SK-N-SH (cell line): Measurements from ENCODE around the gene TMEM92. TPM values are rescaled to one million over a fixed set of nuclear protein-coding genes. Genes with fewer than 3 reads are reported as not detected.

Experiments used
- CTCF ChIA-PET: fragments of 300-600, 350-600 bp; formaldehyde crosslinking; extraction: SDS; loops from one replicate; lab custom pipeline; 2021; lab: Yijun Ruan, JAX
- POLR2A ChIA-PET: fragments of 350-600 bp; sonication (Branson Sonifier 250); formaldehyde crosslinking; extraction: SDS; loops from one replicate; lab custom pipeline; 2020; ENCODE audit warnings: antibody characterized with exemption, inconsistent platforms; lab: Yijun Ruan, JAX
- DNase-seq: peaks from one replicate; pipeline ENCODE4 v3.0.0; 2012
- H2AFZ ChIP-seq: fragments of 200-600 bp; sonication (generic); 2 replicates; pipeline ENCODE4 v1.8.1; 2016; ENCODE audit warnings: antibody characterized with exemption, mild to moderate bottlenecking, low read depth
- H3F3A ChIP-seq: fragments of 200-600 bp; sonication (generic); replicated peaks from 2 replicates; pipeline ENCODE3; 2016; ENCODE audit warnings: antibody characterized with exemption, mild to moderate bottlenecking; ENCODE audit not compliant: insufficient read depth
- H3K27ac ChIP-seq, 2 experiments: fragments of 200-500 bp in 1 of 2; fragments of 200-600 bp in 1 of 2; sonication (Bioruptor generic) in 1 of 2; sonication (generic), shearing (Covaris generic) in 1 of 2; 2 replicates each; pipeline versions ENCODE4 v1.5.1 to v1.6.1; 2014 to 2016; ENCODE audit warnings: low read depth in 2 of 2, inconsistent platforms in 1 of 2, low read length in 1 of 2, mild to moderate bottlenecking in 1 of 2, mixed read lengths in 1 of 2
- H3K27me3 ChIP-seq: fragments of 200-600 bp; sonication (generic), shearing (Covaris generic); 2 replicates; pipeline ENCODE4 v1.6.1; 2016; ENCODE audit warnings: mixed run types; ENCODE audit not compliant: insufficient read depth
- H3K36me3 ChIP-seq, 2 experiments: fragments of 200-500 bp in 1 of 2; fragments of 200-600 bp in 1 of 2; sonication (Bioruptor generic) in 1 of 2; sonication (generic) in 1 of 2; replicated peaks in 1 of 2; 2 replicates each; pipeline versions ENCODE3 to v1.5.1; 2014 to 2016; ENCODE audit warnings: low read length in 1 of 2, mild to moderate bottlenecking in 1 of 2; ENCODE audit not compliant: insufficient read depth in 2 of 2, control insufficient read depth in 1 of 2
- H3K4me1 ChIP-seq, 2 experiments: fragments of 200-500 bp in 1 of 2; fragments of 200-600 bp in 1 of 2; sonication (Bioruptor generic) in 1 of 2; sonication (generic), shearing (Covaris generic) in 1 of 2; 2 replicates each; pipeline versions ENCODE4 v1.5.1 to v1.6.1; 2014 to 2016; ENCODE audit warnings: low read depth in 1 of 2, low read length in 1 of 2, mixed run types in 1 of 2; ENCODE audit not compliant: insufficient read depth in 2 of 2, control insufficient read depth in 1 of 2
- H3K4me2 ChIP-seq: fragments of 200-600 bp; sonication (generic), shearing (Covaris generic); 2 replicates; pipeline ENCODE4 v1.6.1; 2017; ENCODE audit warnings: mixed run types
- H3K4me3 ChIP-seq, 2 experiments: fragments of 200-500 bp in 1 of 2; fragments of 200-600 bp in 1 of 2; sonication (Bioruptor generic) in 1 of 2; sonication (generic), shearing (Covaris generic) in 1 of 2; 2 replicates each; pipeline versions ENCODE4 v1.5.1 to v1.8.1; 2014 to 2016; ENCODE audit warnings: low read depth in 2 of 2, inconsistent platforms in 1 of 2, low read length in 1 of 2, mild to moderate bottlenecking in 1 of 2, mixed read lengths in 1 of 2, moderate library complexity in 1 of 2
- H3K79me2 ChIP-seq: fragments of 200-600 bp; sonication (generic); 2 replicates; pipeline ENCODE4 v1.8.1; 2017; ENCODE audit warnings: mild to moderate bottlenecking; ENCODE audit not compliant: insufficient read depth
- H3K9ac ChIP-seq: fragments of 200-600 bp; sonication (generic); 2 replicates; pipeline ENCODE4 v1.6.1; 2017; ENCODE audit warnings: mixed run types
- H3K9me2 ChIP-seq: fragments of 200-600 bp; sonication (generic); 2 replicates; pipeline ENCODE4 v1.6.1; 2017; ENCODE audit warnings: mixed run types
- H3K9me3 ChIP-seq: fragments of 200-600 bp; sonication (generic); 2 replicates; pipeline ENCODE4 v1.6.1; 2017; ENCODE audit warnings: mixed run types, mild to moderate bottlenecking, moderate library complexity
- H4K20me1 ChIP-seq: fragments of 200-600 bp; sonication (generic); 2 replicates; pipeline ENCODE4 v1.6.1; 2017; ENCODE audit warnings: mild to moderate bottlenecking, mixed run types; ENCODE audit not compliant: insufficient read depth
- CHD2 ChIP-seq: fragments of 150-350 bp; IDR thresholded peaks from 2 replicates; pipeline ENCODE4 v1.6.1; 2018; ENCODE audit warnings: low read length; ENCODE audit not compliant: partially characterized antibody
- CTCF ChIP-seq: fragments of 200-600 bp; sonication (generic); IDR thresholded peaks from 2 replicates; pipeline ENCODE4 v1.6.1; 2017; ENCODE audit warnings: antibody characterized with exemption, mild to moderate bottlenecking, moderate library complexity
- EP300 ChIP-seq, 2 experiments: IDR thresholded peaks; 2 replicates each; pipeline versions ENCODE4 v1.4.0 to v1.6.1; 2012; ENCODE audit warnings: borderline replicate concordance in 1 of 2, low read depth in 1 of 2, low read length in 1 of 2
- FOSL2 ChIP-seq: IDR thresholded peaks from 2 replicates; pipeline ENCODE4 v1.4.0; 2012; ENCODE audit warnings: low read depth, mild to moderate bottlenecking, moderate library complexity, borderline replicate concordance
- FOXJ3 ChIP-seq: sonication (generic); formaldehyde crosslinking; IDR thresholded peaks from 2 replicates; pipeline ENCODE4 v1.5.1; 2020; ENCODE audit warnings: mild to moderate bottlenecking, missing genetic modification reagents
- GATA2 ChIP-seq: sonication (generic); formaldehyde crosslinking; IDR thresholded peaks from 2 replicates; pipeline ENCODE4 v1.5.0; 2020; ENCODE audit warnings: mild to moderate bottlenecking, missing genetic modification reagents
- JUND ChIP-seq: IDR thresholded peaks from 2 replicates; pipeline ENCODE4 v1.4.0; 2012
- MEF2A ChIP-seq: IDR thresholded peaks from 2 replicates; pipeline ENCODE4 v1.4.0; 2012; ENCODE audit warnings: low read depth, borderline replicate concordance
- NFIC ChIP-seq: IDR thresholded peaks from 2 replicates; pipeline ENCODE4 v1.4.0; 2012; ENCODE audit warnings: borderline replicate concordance
- RAD21 ChIP-seq: IDR thresholded peaks from 2 replicates; pipeline ENCODE4 v1.6.1; 2012; ENCODE audit warnings: mild to moderate bottlenecking, low read length
- RXRA ChIP-seq: IDR thresholded peaks from 2 replicates; pipeline ENCODE4 v1.4.0; 2012; ENCODE audit warnings: low read depth, mild to moderate bottlenecking, borderline replicate concordance
- SMC3 ChIP-seq: IDR thresholded peaks from 2 replicates; pipeline ENCODE4 v1.6.1; 2012; ENCODE audit warnings: low read depth, low read length, improper control_type of control experiment
- TCF12 ChIP-seq: IDR thresholded peaks from 2 replicates; pipeline ENCODE4 v1.4.0; 2012
- USF2 ChIP-seq: fragments of 150-350 bp; IDR thresholded peaks from 2 replicates; pipeline ENCODE4 v1.6.1; 2017; ENCODE audit warnings: antibody characterized with exemption, low read length, low read depth, borderline replicate concordance
- ZBTB33 ChIP-seq: IDR thresholded peaks from 2 replicates; pipeline ENCODE4 v1.4.0; 2012; ENCODE audit warnings: low read depth, borderline replicate concordance
- WGBS: methylation state at CpG from one replicate; pipeline ENCODE4 v1.1.6; 2017; ENCODE audit warnings: low lambda C conversion rate; 5-methylcytosine and 5-hydroxymethylcytosine counted together
- polyA plus RNA-seq, 3 experiments: library from polyadenylated mRNA; depleted of rRNA; stranded (reverse); fragments of >200 nt; gene quantifications; 2 replicates each; pipeline ENCODE4 v1.2.3, GENCODE V29; 2012

The TMEM92 gene
- polyA plus RNA-seq, 1 of the 3 experiments (the other 2 are of a cell fraction) = 0.46 TPM

- Histone ChIP-seq H3F3A (peaks cover 26% of the 10 kb centered on the region), H3K79me2 (0 out of 2 replicates have a peak, but pooled peaks cover 5% of the 10 kb centered on the region), H3K27me3 (no peaks in the 10 kb centered on the region), H3K9me2 (no peaks in the 10 kb centered on the region), H3K4me1 (peaks cover 10 to 35% of the 10 kb centered on the region in 2 experiments; a peak in 3 of 4 replicates), H3K9ac (peak overlapping the region; percentile 49; the same call in 1 of the 2 replicates), H4K20me1 (no peaks in the 10 kb centered on the region), H3K4me3 (no peak overlapping the region), H3K36me3 (no peaks in the 10 kb centered on the region), H3K4me2 (peak overlapping the region; percentile 84), H2AFZ (peak overlapping the region; percentile 71), H3K9me3 (no peaks in the 10 kb centered on the region), H3K27ac (peak overlapping the region in 1 of 2 experiments; percentile 19; a peak in 1 of 4 replicates)
- ChIA-PET CTCF (interaction anchor here (0.8 to 53.3 kb wide), 23 partner anchors 9 to 161 kb away, joined by 3 to 2150 read pairs (median 5); partner anchors contain the start of genes COL1A1 and LRRC59), POLR2A (no interaction called here)
- peak; percentile 36 for DNase-seq
- TF ChIP-seq TCF12 = no peak
- TF ChIP-seq MEF2A = no peak
- TF ChIP-seq USF2 = no peak
- TF ChIP-seq EP300 (IDR thresholded peaks at IDR 0.05; ENCODE audit: borderline replicate concordance in 1 of 2, low read depth in 1 of 2, low read length in 1 of 2) = no peak
- no peak for TF ChIP-seq ZBTB33
- no peak for TF ChIP-seq FOXJ3 (CRISPR knock-in tag)
- no peak for TF ChIP-seq JUND
- no peak for TF ChIP-seq NFIC
- WGBS = 71% methylated on average over 7 of the region's 7 CpGs
These were observed 2.0 kb upstream of the TMEM92 start for GRCh38 chr17:50272246-50272645.

- CTCF ChIA-PET = interaction anchor here (0.6 to 53.3 kb wide), 52 partner anchors 7 to 902 kb away, joined by 3 to 2150 read pairs (median 4); partner anchors contain the start of genes COL1A1, LRRC59, PDK2 and SGCA
- no peaks in the 10 kb centered on the region for H3K36me3 ChIP-seq
- H3K4me1 ChIP-seq = peaks cover 5 to 28% of the 10 kb centered on the region in 2 experiments; a peak in 3 of 4 replicates
- H3K9ac ChIP-seq = peak overlapping the region; percentile 49
- peak; percentile 78 for TF ChIP-seq RAD21
- TF ChIP-seq FOXJ3 (CRISPR knock-in tag) = no peak
- TF ChIP-seq CHD2 = peak; percentile 8
- TF ChIP-seq MEF2A = no peak
- peak; percentile 92 for TF ChIP-seq SMC3
- TF ChIP-seq CTCF = peak; percentile 97
- no peak for TF ChIP-seq GATA2 (CRISPR knock-in tag)
- no peak for TF ChIP-seq FOSL2
- no peak for TF ChIP-seq EP300 (IDR thresholded peaks at IDR 0.05; ENCODE audit: borderline replicate concordance in 1 of 2, low read depth in 1 of 2, low read length in 1 of 2)
- TF ChIP-seq RXRA = no peak; the same call in 1 of the 2 replicates
- H3K4me2 ChIP-seq = peak overlapping the region; percentile 84
- no peaks in the 10 kb centered on the region for H3K9me2 ChIP-seq
- peak overlapping the region; percentile 41 to 60 for H3K4me3 ChIP-seq
- peaks cover 22% of the 10 kb centered on the region for H3F3A ChIP-seq
- POLR2A ChIA-PET = interaction anchor here (1.0 kb wide), 1 partner anchor 73 kb away, joined by 4 read pairs; no protein-coding TSS in a partner anchor
- no peaks in the 10 kb centered on the region for H3K9me3 ChIP-seq
- H3K79me2 ChIP-seq = 0 out of 2 replicates have a peak, but pooled peaks cover 5% of the 10 kb centered on the region
- H2AFZ ChIP-seq = peak overlapping the region; percentile 71
- WGBS = 15% methylated on average over 37 of the region's 57 CpGs
- peak overlapping the region in 1 of 2 experiments; percentile 19; a peak in 1 of 4 replicates for H3K27ac ChIP-seq
- no peaks in the 10 kb centered on the region for H4K20me1 ChIP-seq
- DNase-seq = peak; percentile 97
- no peaks in the 10 kb centered on the region for H3K27me3 ChIP-seq
These were observed 1.3 kb upstream of the TMEM92 start for GRCh38 chr17:50272711-50273653.
